SU-DHL-6 (cell line): ENCODE results near the gene FEZF2.

Experiments used
- H2AFZ ChIP-seq: fragments of 200-600 bp; sonication (generic); 2 replicates; pipeline ENCODE4 v1.6.1; 2014; ENCODE audit warnings: low read depth, mild to moderate bottlenecking, moderate library complexity, mixed read lengths, antibody characterized with exemption, low read length; ENCODE audit not compliant: severe bottlenecking
- H3F3A ChIP-seq: fragments of 200-600 bp; shearing (Covaris generic); 2 replicates; pipeline ENCODE4 v1.6.0; 2016; ENCODE audit warnings: antibody characterized with exemption, mild to moderate bottlenecking; ENCODE audit not compliant: insufficient read depth
- H3K27ac ChIP-seq: fragments of 200-600 bp; sonication (generic); 2 replicates; pipeline ENCODE4 v1.5.1; 2016; ENCODE audit warnings: low read depth, mild to moderate bottlenecking, low read length, moderate library complexity, mixed read lengths
- H3K27me3 ChIP-seq: fragments of 200-600 bp; sonication (generic), shearing (Covaris generic); 2 replicates; pipeline ENCODE4 v1.6.0; 2014; ENCODE audit warnings: mild to moderate bottlenecking, low read length
- H3K36me3 ChIP-seq: fragments of 200-600 bp; sonication (generic); 2 replicates; pipeline ENCODE4 v1.6.1; 2014; ENCODE audit warnings: mild to moderate bottlenecking, low read length, mixed read lengths
- H3K4me2 ChIP-seq: fragments of 300-600, 200-600 bp; shearing (Covaris generic), sonication (generic); 2 replicates; pipeline ENCODE4 v1.6.0; 2014; ENCODE audit warnings: low read length, low read depth, mild to moderate bottlenecking; ENCODE audit not compliant: poor library complexity, severe bottlenecking
- H3K4me3 ChIP-seq: fragments of 200-600 bp; sonication (generic); 2 replicates; pipeline ENCODE4 v1.5.1; 2014; ENCODE audit warnings: antibody characterized with exemption, low read length, mild to moderate bottlenecking, mixed read lengths; ENCODE audit not compliant: insufficient read depth, poor library complexity, severe bottlenecking
- H3K79me2 ChIP-seq: fragments of 200-600 bp; sonication (generic); 2 replicates; pipeline ENCODE4 v1.6.1; 2014; ENCODE audit warnings: mild to moderate bottlenecking, low read length, moderate library complexity; ENCODE audit not compliant: insufficient read depth
- H3K9ac ChIP-seq: fragments of 200-600 bp; sonication (generic); 2 replicates; pipeline ENCODE4 v1.7.0; 2014; ENCODE audit warnings: mild to moderate bottlenecking, low read length
- H3K9me2 ChIP-seq: fragments of 200-600 bp; sonication (generic); replicated peaks from 2 replicates; pipeline ENCODE4 v1.6.1; 2014; ENCODE audit warnings: low read length; ENCODE audit not compliant: insufficient read depth
- H3K9me3 ChIP-seq: fragments of 200-600 bp; sonication (generic); 2 replicates; pipeline ENCODE4 v1.6.1; 2014; ENCODE audit warnings: low read length, mixed read lengths; ENCODE audit not compliant: insufficient read depth
- H4K20me1 ChIP-seq: fragments of 200-600 bp; sonication (generic); 2 replicates; pipeline ENCODE4 v1.6.1; 2014; ENCODE audit warnings: low read depth, mild to moderate bottlenecking, antibody characterized with exemption, low read length, moderate library complexity, mixed read lengths
- EZH2phosphoT487 ChIP-seq: fragments of 200-600 bp; sonication (generic), shearing (Covaris generic); conservative IDR thresholded peaks from 2 replicates; pipeline ENCODE4 v1.6.1; 2018; ENCODE audit warnings: mild to moderate bottlenecking, antibody characterized with exemption, low read length, moderate library complexity, mixed read lengths
- TF ChIP-seq, protein P1 (sequence below): fragments of 200-600 bp; sonication (generic); IDR thresholded peaks from one replicate; pipeline ENCODE4 v1.5.1; 2017; ENCODE audit warnings: antibody characterized with exemption, mild to moderate bottlenecking, low read length, moderate library complexity; ENCODE audit not compliant: insufficient read depth, poor library complexity, severe bottlenecking

FEZF2 gene

DNA sequence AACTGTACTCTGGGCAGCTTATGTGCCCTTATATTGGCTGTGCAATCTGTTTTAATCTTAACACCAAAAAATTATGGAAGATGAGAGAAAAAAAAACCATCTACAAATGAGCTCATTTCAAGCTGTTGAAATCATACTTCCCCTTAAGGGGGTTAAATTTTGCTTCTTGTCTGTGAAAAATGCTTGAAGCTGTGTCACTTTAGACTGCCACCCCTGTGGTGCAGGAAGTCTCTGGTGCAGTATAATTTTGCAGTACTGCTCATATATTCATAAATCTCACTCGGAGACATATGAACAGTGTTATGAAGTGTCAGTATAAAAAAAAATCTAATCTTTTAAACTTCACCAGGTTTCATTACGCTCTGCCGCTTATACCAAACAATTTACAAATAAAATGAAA lies 30.4 kb upstream of the FEZF2 start:
- no peak overlapping the region for H2AFZ ChIP-seq
- H3K36me3 ChIP-seq, result no peaks in the 10 kb centered on the region
- no peaks in the 10 kb centered on the region for H3K79me2 ChIP-seq
- H3K4me3 ChIP-seq, result no peak overlapping the region
- no peaks in the 10 kb centered on the region for H3F3A ChIP-seq
- no peaks in the 10 kb centered on the region for H4K20me1 ChIP-seq
- no peak overlapping the region for H3K27ac ChIP-seq
- TF ChIP-seq EZH2phosphoT487, result no peak
- TF ChIP-seq, protein P1, sequence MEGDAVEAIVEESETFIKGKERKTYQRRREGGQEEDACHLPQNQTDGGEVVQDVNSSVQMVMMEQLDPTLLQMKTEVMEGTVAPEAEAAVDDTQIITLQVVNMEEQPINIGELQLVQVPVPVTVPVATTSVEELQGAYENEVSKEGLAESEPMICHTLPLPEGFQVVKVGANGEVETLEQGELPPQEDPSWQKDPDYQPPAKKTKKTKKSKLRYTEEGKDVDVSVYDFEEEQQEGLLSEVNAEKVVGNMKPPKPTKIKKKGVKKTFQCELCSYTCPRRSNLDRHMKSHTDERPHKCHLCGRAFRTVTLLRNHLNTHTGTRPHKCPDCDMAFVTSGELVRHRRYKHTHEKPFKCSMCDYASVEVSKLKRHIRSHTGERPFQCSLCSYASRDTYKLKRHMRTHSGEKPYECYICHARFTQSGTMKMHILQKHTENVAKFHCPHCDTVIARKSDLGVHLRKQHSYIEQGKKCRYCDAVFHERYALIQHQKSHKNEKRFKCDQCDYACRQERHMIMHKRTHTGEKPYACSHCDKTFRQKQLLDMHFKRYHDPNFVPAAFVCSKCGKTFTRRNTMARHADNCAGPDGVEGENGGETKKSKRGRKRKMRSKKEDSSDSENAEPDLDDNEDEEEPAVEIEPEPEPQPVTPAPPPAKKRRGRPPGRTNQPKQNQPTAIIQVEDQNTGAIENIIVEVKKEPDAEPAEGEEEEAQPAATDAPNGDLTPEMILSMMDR, result no peak
- H3K9ac ChIP-seq, result no peak overlapping the region
- H3K27me3 ChIP-seq, result no peaks in the 10 kb centered on the region
- no peaks in the 10 kb centered on the region for H3K9me2 ChIP-seq
- H3K4me2 ChIP-seq, result no peak overlapping the region
- H3K9me3 ChIP-seq, result no peaks in the 10 kb centered on the region

DNA sequence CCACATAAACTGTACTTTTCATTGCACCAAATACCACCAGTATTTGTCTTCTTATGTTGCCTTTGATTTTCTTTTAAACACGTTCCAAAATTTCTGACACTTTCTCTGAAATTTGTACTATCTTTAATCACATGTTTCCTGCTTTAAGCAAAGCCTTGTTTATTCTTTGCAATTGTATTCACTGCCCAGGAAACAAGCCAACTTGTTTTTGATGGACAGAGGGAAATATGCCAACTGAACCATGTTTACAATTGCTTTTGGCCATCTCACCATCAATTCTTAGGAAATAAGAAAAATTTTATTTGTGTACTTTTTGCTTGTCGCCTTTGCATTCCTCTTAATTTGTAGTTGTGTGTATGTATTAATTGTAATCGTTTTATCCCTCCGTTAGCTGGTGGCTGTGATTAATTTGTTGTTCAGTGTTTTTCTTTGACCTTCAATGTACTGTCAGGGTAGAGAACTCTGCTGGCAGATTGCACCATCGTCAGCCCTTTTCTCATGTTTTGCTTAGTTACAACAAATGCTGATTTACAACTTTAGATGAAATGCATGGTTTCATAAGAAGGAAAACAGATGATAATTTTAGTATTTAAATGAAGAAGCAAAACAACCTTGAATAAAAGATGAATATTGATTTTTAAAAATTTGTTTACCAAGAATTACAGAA lies 19.4 kb upstream of the FEZF2 start:
- H4K20me1 ChIP-seq, result no peaks in the 10 kb centered on the region
- no peak overlapping the region for H3K27ac ChIP-seq
- H2AFZ ChIP-seq, result no peak overlapping the region
- TF ChIP-seq, protein P1, result no peak
- TF ChIP-seq EZH2phosphoT487, result no peak
- H3K9me2 ChIP-seq, result no peaks in the 10 kb centered on the region
- H3K4me2 ChIP-seq, result no peak overlapping the region
- H3K4me3 ChIP-seq, result no peak overlapping the region
- no peak overlapping the region for H3K9ac ChIP-seq
- H3K27me3 ChIP-seq, result no peaks in the 10 kb centered on the region
- H3K79me2 ChIP-seq, result no peaks in the 10 kb centered on the region
- H3K9me3 ChIP-seq, result no peaks in the 10 kb centered on the region
- H3F3A ChIP-seq, result no peaks in the 10 kb centered on the region
- no peaks in the 10 kb centered on the region for H3K36me3 ChIP-seq

DNA sequence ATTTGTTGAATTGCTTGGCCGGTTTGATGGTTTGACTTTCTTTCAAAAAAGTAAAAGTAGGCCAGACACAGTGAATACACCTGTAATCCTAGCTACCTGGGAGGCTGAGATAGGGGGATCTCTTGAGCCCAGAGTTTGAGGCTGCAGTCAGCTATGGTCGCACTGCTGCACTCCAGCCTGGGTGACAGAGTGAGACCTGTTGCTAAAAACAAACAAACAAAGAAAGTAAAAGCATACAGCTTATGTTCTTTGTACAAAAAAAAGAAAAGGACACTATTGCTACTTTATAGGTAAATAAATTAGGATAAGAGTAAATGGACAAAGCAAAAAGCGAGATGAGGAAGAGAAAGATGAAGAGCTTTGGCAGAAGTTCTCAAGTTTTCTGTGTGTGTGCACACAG lies 13.9 kb upstream of the FEZF2 start:
- H4K20me1 ChIP-seq, result no peaks in the 10 kb centered on the region
- no peak overlapping the region for H3K27ac ChIP-seq
- H3K4me2 ChIP-seq, result no peak overlapping the region
- no peak overlapping the region for H3K9ac ChIP-seq
- no peaks in the 10 kb centered on the region for H3K36me3 ChIP-seq
- H3F3A ChIP-seq, result no peaks in the 10 kb centered on the region
- TF ChIP-seq, protein P1, result no peak
- no peak for TF ChIP-seq EZH2phosphoT487
- H3K79me2 ChIP-seq, result no peaks in the 10 kb centered on the region
- H3K9me2 ChIP-seq, result no peaks in the 10 kb centered on the region
- no peaks in the 10 kb centered on the region for H3K9me3 ChIP-seq
- no peak overlapping the region for H2AFZ ChIP-seq
- H3K4me3 ChIP-seq, result no peak overlapping the region
- no peaks in the 10 kb centered on the region for H3K27me3 ChIP-seq
